Heart left ventricle (tissue), 13 donors: Measurements from ENCODE around the gene MFAP3.

Experiments used
- POLR2A ChIP-seq, 2 donors: fragments of 450-650 bp; IDR thresholded peaks; one replicate each; pipeline ENCODE4 v1.6.1; 2017; ENCODE audit warnings: antibody characterized with exemption in 2 of 2, mild to moderate bottlenecking in 2 of 2, moderate library complexity in 2 of 2
- TF ChIP-seq, protein P1 (sequence below), 12 donors: fragments of 200-600 bp; sonication (generic) in 4 of 12; IDR thresholded peaks; one replicate each; pipeline versions ENCODE4 v1.5.0 to v1.8.0; 2018 to 2022; ENCODE audit warnings: antibody characterized with exemption in 12 of 12, mild to moderate bottlenecking in 5 of 12
- donor health status: ischemic (EF 13 %, LVEDD 7.1; RV severe dilation, severe dysfunction).
- donor health status: DM: no; HTN: yes; CAD: no.
- donor health status: DM: no; HTN: no; CAD: no.
- donor health status: ischemic (EF 25% LVEDD 6.9; RV normal size, moderate dysfunction).
- donor health status: ischemic (EF 25% LVEDD 5.7; RV mildly dilated, moderate dysfunction).
- donor health status: ischemic (EF 35%, LVEDD 5.7; RV mildly dilated, moderate dysfunction).
- donor health status: nonischemic (EF 11% LVEDD 7.7; RV severe dilation, severe dysfunction).
- donor health status: DM: yes; HTN: yes; CAD: no.
- donor health status: PGD.
- donor health status: ischemic (EF 29% LVEDD 5.4; RV normal size, mild dysfunction).
- donor health status: nonischemic (EF 23%, LVEDD 6.1; RV moderate dilation, normal function).

DNA sequence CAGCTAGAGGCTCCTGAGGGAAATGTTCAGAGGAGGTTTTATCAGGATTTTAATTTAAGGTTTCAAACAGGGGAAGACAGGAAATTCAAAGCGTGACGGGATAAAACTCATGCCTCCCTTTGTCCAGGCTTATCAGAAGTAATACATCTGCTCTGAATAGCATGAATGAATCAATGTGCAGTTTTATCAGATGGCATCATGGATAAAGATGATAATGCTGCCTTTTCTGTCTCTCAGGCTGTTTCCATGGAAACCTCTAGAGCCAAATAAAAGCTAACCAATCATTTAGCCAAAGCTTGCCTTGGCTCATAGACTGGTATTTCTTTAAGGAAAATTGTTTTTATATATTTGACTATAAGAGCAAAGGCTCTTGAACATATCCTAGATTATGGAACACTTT, 16.4 kb downstream of the MFAP3 start:
- TF ChIP-seq, protein P1, sequence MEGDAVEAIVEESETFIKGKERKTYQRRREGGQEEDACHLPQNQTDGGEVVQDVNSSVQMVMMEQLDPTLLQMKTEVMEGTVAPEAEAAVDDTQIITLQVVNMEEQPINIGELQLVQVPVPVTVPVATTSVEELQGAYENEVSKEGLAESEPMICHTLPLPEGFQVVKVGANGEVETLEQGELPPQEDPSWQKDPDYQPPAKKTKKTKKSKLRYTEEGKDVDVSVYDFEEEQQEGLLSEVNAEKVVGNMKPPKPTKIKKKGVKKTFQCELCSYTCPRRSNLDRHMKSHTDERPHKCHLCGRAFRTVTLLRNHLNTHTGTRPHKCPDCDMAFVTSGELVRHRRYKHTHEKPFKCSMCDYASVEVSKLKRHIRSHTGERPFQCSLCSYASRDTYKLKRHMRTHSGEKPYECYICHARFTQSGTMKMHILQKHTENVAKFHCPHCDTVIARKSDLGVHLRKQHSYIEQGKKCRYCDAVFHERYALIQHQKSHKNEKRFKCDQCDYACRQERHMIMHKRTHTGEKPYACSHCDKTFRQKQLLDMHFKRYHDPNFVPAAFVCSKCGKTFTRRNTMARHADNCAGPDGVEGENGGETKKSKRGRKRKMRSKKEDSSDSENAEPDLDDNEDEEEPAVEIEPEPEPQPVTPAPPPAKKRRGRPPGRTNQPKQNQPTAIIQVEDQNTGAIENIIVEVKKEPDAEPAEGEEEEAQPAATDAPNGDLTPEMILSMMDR (IDR thresholded peaks at IDR 0.05) = no peak
- no peak for TF ChIP-seq POLR2A (IDR thresholded peaks at IDR 0.05)
